HepG2 (cell line): ENCODE measurements around the gene NOXA1. TPM values are rescaled to one million over a fixed set of nuclear protein-coding genes. Genes with fewer than 3 reads are reported as not detected.

Source experiments
- ATAC-seq: fragments of 200-7000 bp; cut with Tn5 transposase; 3 replicates; pipeline ENCODE4 v1.9.1; 2020; ENCODE audit warnings: mild to moderate bottlenecking, moderate library complexity
- BruUV-seq: library from RNA; stranded (reverse); fragments of 400-500 nt; replicated peaks from 2 replicates; lab custom pipeline; 2021; lab: Mats Ljungman, UMichigan
- CTCF ChIA-PET: fragments of 300-600 bp; formaldehyde crosslinking; extraction: SDS; loops from one replicate; lab custom pipeline; 2021; ENCODE audit warnings: low total read pairs, inconsistent platforms, low intra/inter-chr PET ratio; lab: Yijun Ruan, JAX
- POLR2A ChIA-PET: fragments of 350-600 bp; sonication (Branson Sonifier 250); formaldehyde crosslinking; loops from one replicate; lab custom pipeline; 2020; ENCODE audit warnings: antibody characterized with exemption, inconsistent platforms; lab: Yijun Ruan, JAX
- DNase-seq: peaks from one replicate; pipeline ENCODE4 v3.0.0-alpha.2; 2015; ENCODE audit warnings: low spot score
- FAIRE-seq: peaks from 3 replicates; lab custom pipeline; 2011; peaks lifted over from hg19 to GRCh38; lab: Jason Lieb, UNC
- H2AFZ ChIP-seq: one replicate; pipeline ENCODE4 v1.6.1; 2011; ENCODE audit warnings: low read length, inconsistent platforms
- H3K27ac ChIP-seq: fragments of 300-600 bp; 3 replicates; pipeline ENCODE4 v1.8.0; 2011; ENCODE audit warnings: mixed run types, mild to moderate bottlenecking, mixed read lengths, low read length, inconsistent platforms; ENCODE audit not compliant: insufficient read depth; ENCODE audit errors: extremely low read length
- H3K27me3 ChIP-seq, 2 experiments: fragments of 200-600 bp in 1 of 2; 2 replicates in 1 of 2; 3 replicates in 1 of 2; pipeline versions ENCODE4 v1.6.0 to v1.8.0; 2011; ENCODE audit warnings: low read length in 2 of 2, mild to moderate bottlenecking in 2 of 2, moderate library complexity in 2 of 2, inconsistent platforms in 1 of 2; ENCODE audit not compliant: insufficient read depth in 2 of 2, control insufficient read depth in 1 of 2
- H3K36me3 ChIP-seq, 2 experiments: fragments of 200-600 bp in 1 of 2; replicated peaks in 1 of 2; 2 replicates in 1 of 2; 3 replicates in 1 of 2; pipeline versions ENCODE4 v1.5.1 to v1.8.0; 2011; ENCODE audit warnings: low read length in 2 of 2, inconsistent platforms in 1 of 2; ENCODE audit not compliant: insufficient read depth in 2 of 2, control insufficient read depth in 1 of 2
- H3K4me1 ChIP-seq: 2 replicates; pipeline ENCODE4 v1.5.1; 2012; ENCODE audit warnings: low read length, inconsistent platforms; ENCODE audit not compliant: insufficient read depth
- H3K4me2 ChIP-seq: 2 replicates; pipeline ENCODE4 v1.6.0; 2011; ENCODE audit warnings: low read depth, low read length, inconsistent platforms
- H3K4me3 ChIP-seq, 3 experiments: fragments of 200-600 bp in 1 of 3; sonication (generic), shearing (Covaris generic) in 1 of 3; replicated peaks in 1 of 3; 2 replicates each; pipeline ENCODE4 v1.5.1; 2011 to 2016; ENCODE audit warnings: low read length in 3 of 3, inconsistent platforms in 2 of 3, low read depth in 2 of 3, mild to moderate bottlenecking in 2 of 3, control low read depth in 1 of 3, mixed read lengths in 1 of 3; ENCODE audit not compliant: insufficient read depth in 1 of 3
- H3K79me2 ChIP-seq: one replicate; pipeline ENCODE4 v1.6.1; 2011; ENCODE audit warnings: low read length, inconsistent platforms; ENCODE audit not compliant: insufficient read depth
- H3K9ac ChIP-seq: 2 replicates; pipeline ENCODE4 v1.6.0; 2011; ENCODE audit warnings: mild to moderate bottlenecking, low read depth, low read length, inconsistent platforms; ENCODE audit not compliant: insufficient read depth
- H3K9me3 ChIP-seq: 2 replicates; pipeline ENCODE4 v1.5.1; 2012; ENCODE audit warnings: mild to moderate bottlenecking, low read length
- H4K20me1 ChIP-seq: 2 replicates; pipeline ENCODE4 v1.6.0; 2011; ENCODE audit warnings: inconsistent platforms, mild to moderate bottlenecking, low read length, moderate library complexity; ENCODE audit not compliant: insufficient read depth
- AGO2 ChIP-seq: fragments of 200-400 bp; formaldehyde crosslinking; optimal IDR thresholded peaks from 2 replicates; pipeline ENCODE3; 2017; ENCODE audit warnings: mild to moderate bottlenecking, low read depth, low read length, moderate library complexity
- ARID5B ChIP-seq: IDR thresholded peaks from 2 replicates; pipeline ENCODE4 v1.4.0; 2020; ENCODE audit warnings: mild to moderate bottlenecking, missing genetic modification reagents
- BHLHE40 ChIP-seq: IDR thresholded peaks from 2 replicates; pipeline ENCODE4 v1.6.1; 2011; ENCODE audit warnings: low read length, improper control_type of control experiment
- ELF1 ChIP-seq: sonication (generic); formaldehyde crosslinking; IDR thresholded peaks from 2 replicates; pipeline ENCODE4 v1.4.0; 2020; ENCODE audit warnings: missing genetic modification reagents
- HDAC2 ChIP-seq: sonication (generic); formaldehyde crosslinking; IDR thresholded peaks from 2 replicates; pipeline ENCODE4 v1.4.0; 2020; ENCODE audit warnings: missing genetic modification reagents
- JUND ChIP-seq: sonication (generic); formaldehyde crosslinking; IDR thresholded peaks from 2 replicates; pipeline ENCODE4 v1.8.0; 2022; ENCODE audit warnings: mild to moderate bottlenecking, missing genetic modification reagents
- KMT2A ChIP-seq: sonication (generic); formaldehyde crosslinking; IDR thresholded peaks from 2 replicates; pipeline ENCODE4 v1.4.0; 2020; ENCODE audit warnings: missing genetic modification reagents
- MEIS2 ChIP-seq: sonication (generic); formaldehyde crosslinking; IDR thresholded peaks from 2 replicates; pipeline ENCODE4 v1.9.0; 2021; ENCODE audit warnings: mild to moderate bottlenecking, missing genetic modification reagents
- MIER2 ChIP-seq: IDR thresholded peaks from 2 replicates; pipeline ENCODE4 v1.6.1; 2016; ENCODE audit warnings: missing biosample characterization, missing genetic modification reagents
- MTA1 ChIP-seq: sonication (generic); formaldehyde crosslinking; IDR thresholded peaks from 2 replicates; pipeline ENCODE4 v1.4.0; 2020; ENCODE audit warnings: missing genetic modification reagents, mild to moderate bottlenecking, borderline replicate concordance
- NFKBIZ ChIP-seq: IDR thresholded peaks from 2 replicates; pipeline ENCODE4 v1.6.1; 2018; ENCODE audit warnings: missing genetic modification reagents, missing compliant biosample characterization
- PHF5A ChIP-seq: IDR thresholded peaks from one replicate; pipeline ENCODE4 v1.6.1; 2018; ENCODE audit warnings: low read depth, missing genetic modification reagents; ENCODE audit not compliant: unreplicated experiment
- PLSCR1 ChIP-seq: sonication (generic); formaldehyde crosslinking; IDR thresholded peaks from 2 replicates; pipeline ENCODE4 v1.5.0; 2020; ENCODE audit warnings: missing genetic modification reagents, mild to moderate bottlenecking, borderline replicate concordance
- RBM39 ChIP-seq: fragments of 200-400 bp; formaldehyde crosslinking; IDR thresholded peaks from one replicate; pipeline ENCODE4 v1.6.1; 2018; ENCODE audit warnings: antibody characterized with exemption, mild to moderate bottlenecking, low read depth, low read length; ENCODE audit not compliant: poor library complexity, severe bottlenecking
- TAF15 ChIP-seq: fragments of 200-400 bp; formaldehyde crosslinking; IDR thresholded peaks from one replicate; pipeline ENCODE4 v1.6.1; 2018; ENCODE audit warnings: mild to moderate bottlenecking, low read depth, low read length; ENCODE audit not compliant: poor library complexity, severe bottlenecking
- ZFAT ChIP-seq: sonication (generic); formaldehyde crosslinking; conservative IDR thresholded peaks from 2 replicates; pipeline ENCODE4 v1.8.1; 2023; ENCODE audit warnings: missing genetic modification reagents, inconsistent platforms
- ZNF430 ChIP-seq: sonication (generic); formaldehyde crosslinking; IDR thresholded peaks from 2 replicates; pipeline ENCODE4 v1.9.0; 2021; ENCODE audit warnings: mild to moderate bottlenecking, missing genetic modification reagents
- ZNF556 ChIP-seq: sonication (generic); formaldehyde crosslinking; IDR thresholded peaks from 2 replicates; pipeline ENCODE4 v1.4.0; 2020; ENCODE audit warnings: mild to moderate bottlenecking, missing genetic modification reagents, borderline replicate concordance
- ZNF569 ChIP-seq: sonication (generic); formaldehyde crosslinking; IDR thresholded peaks from 2 replicates; pipeline ENCODE4 v1.5.0; 2020; ENCODE audit warnings: mild to moderate bottlenecking, missing genetic modification reagents, moderate library complexity, borderline replicate concordance
- ZNF678 ChIP-seq: sonication (generic); formaldehyde crosslinking; IDR thresholded peaks from 2 replicates; pipeline ENCODE4 v1.4.0; 2020; ENCODE audit warnings: mild to moderate bottlenecking, missing genetic modification reagents
- ZNF772 ChIP-seq: sonication (generic); formaldehyde crosslinking; IDR thresholded peaks from 2 replicates; pipeline ENCODE4 v1.5.0; 2020; ENCODE audit warnings: mild to moderate bottlenecking, missing genetic modification reagents
- ZNF780A ChIP-seq: sonication (generic); formaldehyde crosslinking; IDR thresholded peaks from 2 replicates; pipeline ENCODE4 v1.8.0; 2022; ENCODE audit warnings: mild to moderate bottlenecking, missing genetic modification reagents, moderate library complexity
- ZNF878 ChIP-seq: sonication (generic); formaldehyde crosslinking; IDR thresholded peaks from 2 replicates; pipeline ENCODE4 v1.8.1; 2023; ENCODE audit warnings: mild to moderate bottlenecking, missing genetic modification reagents, moderate library complexity
- WGBS: methylation state at CpG from one replicate; pipeline ENCODE4 v1.1.6; 2017; ENCODE audit warnings: low lambda C conversion rate; 5-methylcytosine and 5-hydroxymethylcytosine counted together
- in situ Hi-C: cut with HindIII; loops from 2 replicates; pipeline ENCODE4 v1.10.0; 2017; ENCODE audit warnings: low pct_unique_long_range_greater_than_20kb; ENCODE audit not compliant: extremely low pct_ligation_motif_present
- intact Hi-C: fragments of 100-400 bp; cut with micrococcal nuclease; formaldehyde crosslinking; loops from one replicate; pipeline ENCODE4 v1.10.0; 2022; ENCODE audit not compliant: unreplicated experiment
- polyA plus RNA-seq, 8 experiments: library from polyadenylated mRNA; depleted of rRNA in 3 of 8; stranded (reverse) in 7 of 8; unstranded in 1 of 8; fragments of >200 nt; fragmentation: Illumina TruSeq in 4 of 8; extraction: Trizol in 4 of 8; gene quantifications; 2 replicates each; pipeline versions ENCODE4 v1.2.1 to v1.2.3, GENCODE V29; 2011 to 2016; ENCODE audit warnings: low read depth in 4 of 8, missing spikeins in 1 of 8, mixed read lengths in 1 of 8; ENCODE audit not compliant: insufficient read depth in 1 of 8
- total RNA-seq, 5 experiments: library from RNA; depleted of rRNA; stranded (reverse); fragments of >200 nt; fragmentation: Illumina TruSeq; extraction: Trizol; gene quantifications; 2 replicates each; pipeline ENCODE4 v1.2.3, GENCODE V29; 2016; ENCODE audit warnings: low read depth in 1 of 5

The NOXA1 gene
- total and polyA plus RNA-seq, 2 of the 13 experiments (the other 11 are each of a cell fraction or from before 2014, with no cell fraction given), result 0.78 to 1.2 TPM

GRCh38 chr9:137387891-137388560 lies 35.2 kb upstream of the NOXA1 start:
- CTCF ChIA-PET, result no interaction called here
- DNase-seq, result no peak
- H3K4me2 ChIP-seq, result peak overlapping the region; percentile 28
- TF ChIP-seq ZNF556 (0 out of 2 replicates have a peak, but pooled peaks have one; percentile 39), ZFAT (CRISPR knock-in tag) (no peak), ZNF878 (no peak), ARID5B (CRISPR knock-in tag) (no peak), BHLHE40 (no peak), HDAC2 (peak; percentile 16; the same call in 1 of the 2 replicates), MIER2 (CRISPR knock-in tag) (no peak), JUND (CRISPR knock-in tag) (no peak), AGO2 (no peak), ZNF780A (CRISPR knock-in tag) (no peak), TAF15 (no peak), ZNF569 (CRISPR knock-in tag) (no peak), ZNF772 (CRISPR knock-in tag) (no peak), MEIS2 (CRISPR knock-in tag) (no peak), PHF5A (no peak), RBM39 (no peak), ELF1 (CRISPR knock-in tag) (no peak), PLSCR1 (CRISPR knock-in tag) (no peak), ZNF678 (CRISPR knock-in tag) (no peak), MTA1 (CRISPR knock-in tag) (peak; percentile 71), ZNF430 (CRISPR knock-in tag) (no peak), NFKBIZ (CRISPR knock-in tag) (no peak), KMT2A (CRISPR knock-in tag) (no peak)

More at GRCh38 chr9:137387891-137388560, 35.2 kb upstream of the NOXA1 start:
- Histone ChIP-seq H3K36me3 (no peaks in the 10 kb centered on the region), H3K4me3 (peak overlapping the region in 1 of 3 experiments; percentile 9; a peak in 1 of 6 replicates), H3K79me2 (no peaks in the 10 kb centered on the region), H4K20me1 (no peaks in the 10 kb centered on the region), H3K27me3 (no peaks in the 10 kb centered on the region; a peak in 1 of 5 replicates), H3K4me1 (peaks cover 35% of the 10 kb centered on the region), H3K9ac (no peak overlapping the region), H3K27ac (no peak overlapping the region), H2AFZ (no peak overlapping the region), H3K9me3 (no peaks in the 10 kb centered on the region)
- ATAC-seq (peak; percentile 77), FAIRE-seq (no peak)
- BruUV-seq, result no TSS peak
- in situ Hi-C loops, result no loop called here
- 80% methylated on average over 12 of the region's 26 CpGs for WGBS
- POLR2A ChIA-PET, result no interaction called here
- intact Hi-C loops, result no loop called here
